A549 (cell line): ENCODE measurements around the gene MSX2. TPM values are rescaled to one million over a fixed set of nuclear protein-coding genes. Genes with fewer than 3 reads are reported as not detected.
A peak's percentile ranks its signal among the peaks of the same experiment; 100 is the strongest.

Experiments
- ATAC-seq, 2 experiments: fragments of 200-7000 bp in 1 of 2; fragments of >200 bp in 1 of 2; cut with Nextera tagmentation in 1 of 2; cut with Tn5 transposase in 1 of 2; 3 replicates each; pipeline versions ENCODE4 v1.8.0 to v1.9.1; 2018 to 2020; ENCODE audit warnings: mild to moderate bottlenecking in 1 of 2, moderate library complexity in 1 of 2
- CTCF ChIA-PET: fragments of 300-600 bp; sonication (Branson Sonifier 250); formaldehyde crosslinking; extraction: SDS; loops from one replicate; lab custom pipeline; 2021; ENCODE audit warnings: antibody characterized with exemption, inconsistent platforms; lab: Yijun Ruan, JAX
- POLR2A ChIA-PET: fragments of 350-600 bp; formaldehyde crosslinking; extraction: SDS; loops from one replicate; lab custom pipeline; 2021; ENCODE audit warnings: antibody characterized with exemption, inconsistent platforms; lab: Yijun Ruan, JAX
- DNase-seq, 2 experiments: peaks; one replicate each; pipeline versions ENCODE4 v3.0.0 to v3.0.0-alpha.2; 2011 to 2016; ENCODE audit warnings: low read depth in 1 of 2, low spot score in 1 of 2
- FAIRE-seq: peaks from 2 replicates; lab custom pipeline; 2011; peaks lifted over from hg19 to GRCh38; lab: Jason Lieb, UNC
- H3K27ac ChIP-seq, 2 experiments: fragments of >200 bp; sonication (Bioruptor Twin); formaldehyde crosslinking; 3 replicates each; pipeline ENCODE4 v1.5.1; 2016 to 2017
- H3K4me1 ChIP-seq: fragments of >200 bp; sonication (Bioruptor Twin); formaldehyde crosslinking; 3 replicates; pipeline ENCODE4 v1.6.1; 2016
- H3K4me2 ChIP-seq: fragments of >200 bp; sonication (Bioruptor Twin); formaldehyde crosslinking; 3 replicates; pipeline ENCODE4 v1.6.1; 2016
- H3K4me3 ChIP-seq: fragments of >200 bp; sonication (Bioruptor Twin); formaldehyde crosslinking; 3 replicates; pipeline ENCODE4 v1.5.1; 2016
- H3K9me3 ChIP-seq: fragments of >200 bp; sonication (Bioruptor Twin); formaldehyde crosslinking; 3 replicates; pipeline ENCODE4 v1.6.1; 2016
- CBX8 ChIP-seq: fragments of 200-600 bp; sonication (generic); IDR thresholded peaks from 2 replicates; pipeline ENCODE4 v1.6.1; 2016
- CHD2 ChIP-seq: fragments of 150-350 bp; IDR thresholded peaks from 2 replicates; pipeline ENCODE4 v1.6.1; 2014; ENCODE audit warnings: low read length; ENCODE audit not compliant: partially characterized antibody
- CHD4 ChIP-seq: fragments of 200-600 bp; sonication (generic); IDR thresholded peaks from 2 replicates; pipeline ENCODE4 v1.6.1; 2016; ENCODE audit warnings: antibody characterized with exemption, mild to moderate bottlenecking, borderline replicate concordance
- EHF ChIP-seq: fragments of 250-450 bp; sonication (Bioruptor Pico); IDR thresholded peaks from 2 replicates; pipeline ENCODE4 v1.5.0; 2020; ENCODE audit warnings: mild to moderate bottlenecking
- FOXS1 ChIP-seq: fragments of 250-450 bp; sonication (Bioruptor Pico); IDR thresholded peaks from 2 replicates; pipeline ENCODE4 v1.5.0; 2020; ENCODE audit warnings: mild to moderate bottlenecking, moderate library complexity
- HDAC2 ChIP-seq: fragments of 200-600 bp; sonication (generic); IDR thresholded peaks from 2 replicates; pipeline ENCODE4 v1.6.1; 2016
- HOXA7 ChIP-seq: fragments of 250-450 bp; sonication (Bioruptor Pico); IDR thresholded peaks from 2 replicates; pipeline ENCODE4 v1.5.0; 2020; ENCODE audit warnings: mild to moderate bottlenecking, moderate library complexity
- HOXB13 ChIP-seq: fragments of 250-450 bp; sonication (Bioruptor Pico); IDR thresholded peaks from 2 replicates; pipeline ENCODE4 v1.5.0; 2020; ENCODE audit warnings: low read depth, mild to moderate bottlenecking, moderate library complexity
- KDM5A ChIP-seq: fragments of 200-600 bp; sonication (generic); IDR thresholded peaks from 2 replicates; pipeline ENCODE4 v1.6.1; 2016; ENCODE audit warnings: antibody characterized with exemption, mild to moderate bottlenecking
- MAZ ChIP-seq: fragments of 150-350 bp; IDR thresholded peaks from 2 replicates; pipeline ENCODE4 v1.6.1; 2014; ENCODE audit warnings: antibody characterized with exemption, low read depth, low read length, borderline replicate concordance
- RNF2 ChIP-seq: fragments of 200-600 bp; sonication (generic); IDR thresholded peaks from 2 replicates; pipeline ENCODE4 v1.6.1; 2016; ENCODE audit warnings: low read depth, mild to moderate bottlenecking, antibody characterized with exemption, moderate library complexity, borderline replicate concordance
- ZFP36 ChIP-seq: fragments of 450-650 bp; IDR thresholded peaks from 2 replicates; pipeline ENCODE4 v1.6.1; 2014; ENCODE audit warnings: borderline replicate concordance; ENCODE audit not compliant: partially characterized antibody
- ZNF302 ChIP-seq: fragments of 250-450 bp; sonication (Bioruptor Pico); IDR thresholded peaks from 2 replicates; pipeline ENCODE4 v1.9.0; 2021; ENCODE audit warnings: inconsistent platforms, mild to moderate bottlenecking, moderate library complexity
- WGBS: methylation state at CpG from one replicate; pipeline ENCODE4 v1.1.6; 2017; ENCODE audit errors: missing lambda C conversion rate; 5-methylcytosine and 5-hydroxymethylcytosine counted together
- polyA plus RNA-seq, 4 experiments: library from polyadenylated mRNA; depleted of rRNA in 3 of 4; stranded (reverse); fragments of >200 nt; fragmentation: RNase III in 1 of 4; extraction: RNeasy Plus Mini Kit Qiagen cat#74134 plus additional on column Dnase treatment in 1 of 4; gene quantifications; 2 replicates in 3 of 4; 3 replicates in 1 of 4; pipeline ENCODE4 v1.2.3, GENCODE V29; 2011 to 2017
- TF ChIP-seq, protein P1 (sequence below): fragments of 450-650 bp; IDR thresholded peaks from 2 replicates; pipeline ENCODE4 v1.6.1; 2014; ENCODE audit warnings: antibody characterized with exemption
- TF ChIP-seq, protein P2 (sequence below): IDR thresholded peaks from 2 replicates; pipeline ENCODE4 v1.6.1; 2012; ENCODE audit warnings: low read depth, borderline replicate concordance

Gene MSX2
- polyA plus RNA-seq, 2 of the 4 experiments (the other 2 are of a cell fraction), result 2.4 to 2.6 TPM

DNA sequence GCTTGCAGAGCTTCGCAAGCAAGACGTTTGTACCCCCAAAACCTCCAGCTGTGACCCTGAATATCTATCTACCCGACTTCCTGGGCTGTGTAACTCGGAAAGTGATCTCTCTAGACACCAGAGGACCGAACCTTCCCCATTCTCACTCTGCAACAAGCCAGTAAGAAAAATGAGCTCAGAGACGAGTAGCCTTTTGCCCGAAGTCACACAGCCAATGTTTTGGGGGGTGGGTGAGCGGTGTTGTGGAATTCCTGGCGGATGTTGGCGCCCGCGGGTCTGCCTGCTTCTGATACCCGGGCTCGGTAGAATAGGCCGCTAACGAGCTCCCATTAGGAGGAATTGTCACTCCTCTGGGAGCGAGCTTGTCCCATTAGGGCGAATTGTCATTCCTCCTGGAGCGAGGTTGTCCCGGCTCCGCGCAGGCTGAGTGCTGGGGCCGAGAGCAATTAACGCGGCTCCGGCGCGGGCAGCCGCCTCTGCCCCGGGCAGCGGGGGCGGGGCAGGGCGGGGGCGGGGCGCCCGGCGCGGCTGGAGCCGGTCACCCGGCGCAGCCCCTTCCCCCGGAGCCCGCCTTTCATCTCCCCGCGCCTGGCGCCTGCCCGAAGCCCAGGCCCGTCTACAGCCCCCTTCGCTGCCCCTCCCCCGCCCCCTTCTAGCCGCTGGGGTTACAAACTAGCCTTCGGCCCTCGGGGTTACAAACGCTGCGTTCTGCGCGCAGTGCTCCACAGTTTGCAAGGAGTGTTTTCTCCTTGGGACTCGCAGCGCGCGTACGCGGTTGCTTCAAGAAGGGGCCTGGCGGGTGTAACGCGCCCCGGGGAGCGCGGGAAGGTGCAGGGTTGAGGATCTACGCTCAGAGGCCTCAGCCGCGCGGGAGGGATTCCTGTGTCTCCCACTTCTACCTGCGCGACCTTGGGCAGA, 3.5 kb upstream of the MSX2 start:
- H3K4me3 ChIP-seq, result peak overlapping the region; percentile 50
- H3K27ac ChIP-seq, result peak overlapping the region in 1 of 2 experiments; percentile 61; a peak in 3 of 6 replicates
- TF ChIP-seq ZFP36 (peak; percentile 24), EHF (CRISPR knock-in tag) (no peak), KDM5A (no peak)
- TF ChIP-seq, protein P1, sequence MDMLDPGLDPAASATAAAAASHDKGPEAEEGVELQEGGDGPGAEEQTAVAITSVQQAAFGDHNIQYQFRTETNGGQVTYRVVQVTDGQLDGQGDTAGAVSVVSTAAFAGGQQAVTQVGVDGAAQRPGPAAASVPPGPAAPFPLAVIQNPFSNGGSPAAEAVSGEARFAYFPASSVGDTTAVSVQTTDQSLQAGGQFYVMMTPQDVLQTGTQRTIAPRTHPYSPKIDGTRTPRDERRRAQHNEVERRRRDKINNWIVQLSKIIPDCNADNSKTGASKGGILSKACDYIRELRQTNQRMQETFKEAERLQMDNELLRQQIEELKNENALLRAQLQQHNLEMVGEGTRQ, result no peak
- CTCF ChIA-PET, result interaction anchor here (0.6 to 1.3 kb wide), 3 partner anchors 12 to 301 kb away, joined by 3 to 4 read pairs (median 3); no protein-coding TSS in a partner anchor
- H3K9me3 ChIP-seq, result no peaks in the 10 kb centered on the region
- WGBS, result 33% methylated on average over 27 of the region's 75 CpGs
- ATAC-seq (no peak), FAIRE-seq (no peak), DNase-seq (no peak)
- peaks cover 19% of the 10 kb centered on the region for H3K4me1 ChIP-seq
- peak overlapping the region; percentile 94 for H3K4me2 ChIP-seq
- POLR2A ChIA-PET, result no interaction called here

DNA sequence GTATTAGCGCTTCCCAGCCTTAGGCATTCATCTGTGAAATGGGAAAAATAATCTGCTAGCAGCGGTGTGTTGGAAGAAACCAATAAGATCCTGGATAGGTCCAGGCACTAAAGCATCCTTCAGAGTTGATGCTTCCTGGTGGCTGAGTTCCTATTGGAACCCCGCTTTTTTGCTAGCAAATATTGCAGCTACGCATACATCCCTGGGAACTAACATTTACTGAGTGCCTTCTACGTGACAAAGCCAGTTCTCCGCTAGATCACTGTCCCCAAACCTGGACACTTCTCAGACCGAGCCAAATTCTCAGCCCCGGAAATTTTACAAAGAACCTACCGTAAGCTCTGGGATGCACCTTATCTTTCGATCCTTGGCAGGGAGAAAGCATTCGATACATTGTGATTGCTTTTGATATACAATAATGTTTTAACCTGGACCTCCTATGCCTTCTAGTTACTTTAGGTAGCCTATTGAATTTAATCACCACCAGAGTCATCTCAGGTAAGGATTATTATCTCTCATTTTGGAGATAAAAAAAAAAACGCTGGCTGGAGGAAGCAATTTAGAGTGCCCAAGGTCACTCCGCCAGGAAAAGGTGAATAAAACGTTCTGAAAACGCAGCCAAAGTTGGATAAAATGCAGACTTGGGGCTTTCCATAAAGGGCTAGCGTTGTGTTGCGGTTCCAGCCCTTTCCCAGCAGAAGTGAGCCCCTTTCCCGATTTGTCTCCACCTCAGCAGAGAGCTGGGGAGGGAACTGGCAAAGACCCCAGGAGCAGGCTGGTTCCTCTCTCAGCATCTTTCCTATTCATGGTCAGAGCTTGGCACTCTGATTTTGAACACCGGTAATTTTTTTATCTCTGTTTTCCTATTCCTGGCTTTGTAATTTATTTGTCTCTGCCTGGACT, 2.6 kb upstream of the MSX2 start:
- H3K9me3 ChIP-seq, result no peaks in the 10 kb centered on the region
- FAIRE-seq, result no peak
- no peak for DNase-seq
- CTCF ChIA-PET, result interaction anchor here (1.3 kb wide), 1 partner anchor 302 kb away, joined by 3 read pairs; no protein-coding TSS in a partner anchor
- no peak overlapping the region for H3K27ac ChIP-seq
- POLR2A ChIA-PET, result no interaction called here
- ATAC-seq, result no peak
- TF ChIP-seq MAZ (no peak), FOXS1 (CRISPR knock-in tag) (no peak), CBX8 (0 out of 2 replicates have a peak, but pooled peaks have one; percentile 35)
- 72% methylated on average over 19 of the region's 19 CpGs for WGBS
- peak overlapping the region; percentile 50 for H3K4me3 ChIP-seq
- H3K4me2 ChIP-seq, result peak overlapping the region; percentile 94
- peaks cover 22% of the 10 kb centered on the region for H3K4me1 ChIP-seq

DNA sequence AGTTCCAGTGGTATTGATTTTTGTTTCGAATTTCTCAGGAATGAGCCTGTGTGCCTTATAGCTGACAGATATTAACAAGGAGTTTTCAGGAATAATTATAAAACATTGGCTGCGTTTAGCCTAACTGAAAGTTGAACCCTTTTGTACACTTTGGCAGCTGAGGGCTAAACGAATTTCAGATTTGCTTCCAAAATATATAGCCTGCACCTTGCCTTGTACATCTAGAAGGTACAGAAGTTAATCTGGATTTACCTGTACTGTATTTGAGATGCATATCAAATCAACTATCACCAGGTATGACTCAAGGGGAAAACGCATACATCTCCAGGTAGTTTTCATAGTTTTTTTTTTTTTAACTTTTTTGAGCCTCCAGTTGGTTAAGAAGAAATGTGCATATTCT, 1.9 kb upstream of the MSX2 start:
- H3K4me3 ChIP-seq, result no peak overlapping the region
- H3K9me3 ChIP-seq, result no peaks in the 10 kb centered on the region
- H3K4me2 ChIP-seq, result no peak overlapping the region
- DNase-seq (no peak), FAIRE-seq (no peak), ATAC-seq (no peak)
- 41% methylated on average over 4 of the region's 4 CpGs for WGBS
- H3K4me1 ChIP-seq, result peaks cover 21% of the 10 kb centered on the region
- no peak for TF ChIP-seq HDAC2
- peak; percentile 65; the same call in 1 of the 2 replicates for TF ChIP-seq RNF2
- no peak for TF ChIP-seq HOXB13 (CRISPR knock-in tag)
- 0 out of 2 replicates have a peak, but pooled peaks have one; percentile 68 for TF ChIP-seq CBX8
- TF ChIP-seq, protein P1, result no peak
- TF ChIP-seq CHD4, result no peak
- no peak for TF ChIP-seq CHD2
- no peak for TF ChIP-seq ZNF302
- no peak for TF ChIP-seq HOXA7 (CRISPR knock-in tag)
- TF ChIP-seq, protein P2, sequence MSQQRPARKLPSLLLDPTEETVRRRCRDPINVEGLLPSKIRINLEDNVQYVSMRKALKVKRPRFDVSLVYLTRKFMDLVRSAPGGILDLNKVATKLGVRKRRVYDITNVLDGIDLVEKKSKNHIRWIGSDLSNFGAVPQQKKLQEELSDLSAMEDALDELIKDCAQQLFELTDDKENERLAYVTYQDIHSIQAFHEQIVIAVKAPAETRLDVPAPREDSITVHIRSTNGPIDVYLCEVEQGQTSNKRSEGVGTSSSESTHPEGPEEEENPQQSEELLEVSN, result no peak
- CTCF ChIA-PET, result interaction anchor here (1.3 kb wide), 1 partner anchor 303 kb away, joined by 3 read pairs; no protein-coding TSS in a partner anchor
- POLR2A ChIA-PET, result no interaction called here
- no peak overlapping the region for H3K27ac ChIP-seq
